ENCODE results near the gene CUEDC1.

DNA sequence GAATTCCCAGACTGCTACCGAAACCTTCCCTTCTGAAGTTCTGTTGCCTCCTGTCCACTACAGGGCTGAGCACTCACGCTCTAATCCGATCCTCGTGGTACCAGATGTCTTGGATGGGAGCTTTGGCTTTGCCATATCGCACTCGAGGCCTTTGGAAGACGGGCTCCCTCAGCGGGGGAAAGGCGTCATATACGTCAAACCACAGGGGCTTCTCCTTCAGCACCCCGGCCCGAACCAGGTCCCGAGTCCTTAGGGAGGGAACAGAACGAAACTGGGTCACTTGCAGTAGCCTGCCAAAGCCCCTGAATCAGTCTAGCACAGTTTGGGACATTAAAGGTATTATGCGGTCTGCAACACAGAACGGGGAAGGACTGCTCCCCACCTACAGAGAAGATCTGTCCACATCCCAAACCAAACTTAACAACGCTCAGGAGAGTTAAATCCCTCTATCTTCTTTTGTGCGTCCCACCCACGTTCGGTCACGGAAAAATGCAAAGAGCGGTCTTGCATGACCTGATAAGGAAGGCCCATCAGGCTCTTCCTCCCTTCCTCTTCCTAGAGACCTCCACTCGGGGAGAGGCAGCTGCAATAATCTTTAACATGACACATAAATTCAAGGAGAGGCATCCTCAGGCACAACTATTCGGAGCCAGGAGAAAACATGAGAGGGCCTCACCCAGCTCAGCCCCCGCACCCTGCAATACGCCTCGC is 105.9 kb downstream of the CUEDC1 start:
- TF ChIP-seq, protein P1, sequence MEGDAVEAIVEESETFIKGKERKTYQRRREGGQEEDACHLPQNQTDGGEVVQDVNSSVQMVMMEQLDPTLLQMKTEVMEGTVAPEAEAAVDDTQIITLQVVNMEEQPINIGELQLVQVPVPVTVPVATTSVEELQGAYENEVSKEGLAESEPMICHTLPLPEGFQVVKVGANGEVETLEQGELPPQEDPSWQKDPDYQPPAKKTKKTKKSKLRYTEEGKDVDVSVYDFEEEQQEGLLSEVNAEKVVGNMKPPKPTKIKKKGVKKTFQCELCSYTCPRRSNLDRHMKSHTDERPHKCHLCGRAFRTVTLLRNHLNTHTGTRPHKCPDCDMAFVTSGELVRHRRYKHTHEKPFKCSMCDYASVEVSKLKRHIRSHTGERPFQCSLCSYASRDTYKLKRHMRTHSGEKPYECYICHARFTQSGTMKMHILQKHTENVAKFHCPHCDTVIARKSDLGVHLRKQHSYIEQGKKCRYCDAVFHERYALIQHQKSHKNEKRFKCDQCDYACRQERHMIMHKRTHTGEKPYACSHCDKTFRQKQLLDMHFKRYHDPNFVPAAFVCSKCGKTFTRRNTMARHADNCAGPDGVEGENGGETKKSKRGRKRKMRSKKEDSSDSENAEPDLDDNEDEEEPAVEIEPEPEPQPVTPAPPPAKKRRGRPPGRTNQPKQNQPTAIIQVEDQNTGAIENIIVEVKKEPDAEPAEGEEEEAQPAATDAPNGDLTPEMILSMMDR (IDR thresholded peaks at IDR 0.05) = no peak
- no peak for TF ChIP-seq POLR2A (IDR thresholded peaks at IDR 0.05)

Measured in lower leg skin (tissue), 3 donors.